GM18873 (cell line): ENCODE data around the gene TMEM121B.

ENCODE experiments used
- ATAC-seq: cut with Tn5 transposase; IDR thresholded peaks from one replicate; pipeline ENCODE4 v1.9.1; 2021; ENCODE audit warnings: mild to moderate bottlenecking, moderate library complexity, moderate number of reproducible peaks; ENCODE audit not compliant: unreplicated experiment, low FRiP score

TMEM121B gene

DNA sequence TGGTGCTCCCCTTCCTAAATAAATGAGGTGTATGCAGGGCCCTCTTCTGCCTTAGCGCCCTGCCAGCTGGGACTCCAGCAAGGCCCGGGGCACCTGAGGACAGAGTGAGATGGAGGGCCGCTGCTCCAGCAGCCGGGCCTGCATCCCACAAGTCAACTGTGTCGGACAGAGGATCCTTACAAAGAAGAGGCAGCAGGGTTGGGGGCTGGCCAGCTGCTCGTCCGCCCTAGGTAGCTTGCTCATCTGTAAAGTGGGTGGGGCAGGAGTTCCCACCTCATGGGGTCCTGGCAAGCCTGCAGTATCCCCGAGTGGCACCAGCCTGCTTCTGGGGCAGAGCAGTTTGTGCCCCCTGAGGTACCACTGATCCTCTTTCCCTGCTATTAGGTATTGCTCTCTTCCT, 7.6 kb downstream of the TMEM121B start:
- ATAC-seq, result no peak

DNA sequence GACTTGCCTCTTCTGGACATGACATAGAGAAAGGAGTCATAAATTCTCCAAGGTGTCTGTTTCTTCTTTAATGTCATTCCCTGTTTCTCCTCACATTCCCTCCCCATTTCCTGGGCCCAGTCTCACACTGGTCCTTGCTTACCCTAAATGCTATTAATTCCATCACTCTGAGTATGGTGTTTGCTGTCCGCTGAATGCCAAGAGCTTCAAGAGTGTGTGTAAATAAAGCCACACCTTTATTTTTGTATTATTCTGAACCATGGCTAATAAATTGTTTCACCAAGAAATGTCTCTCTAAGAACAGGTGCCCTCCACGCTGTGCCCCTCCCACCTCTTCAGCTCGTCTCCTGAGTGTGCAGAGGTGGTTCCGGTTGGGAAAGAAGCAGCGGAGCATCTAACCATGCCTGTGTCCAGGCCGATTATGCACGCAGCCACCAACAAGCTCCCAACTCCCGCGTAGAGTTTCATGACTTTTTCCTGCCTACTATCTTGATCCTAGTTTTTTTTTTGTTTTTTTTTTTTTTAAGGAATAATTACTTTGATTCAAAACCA, 8.6 kb downstream of the TMEM121B start:
- no peak for ATAC-seq

DNA sequence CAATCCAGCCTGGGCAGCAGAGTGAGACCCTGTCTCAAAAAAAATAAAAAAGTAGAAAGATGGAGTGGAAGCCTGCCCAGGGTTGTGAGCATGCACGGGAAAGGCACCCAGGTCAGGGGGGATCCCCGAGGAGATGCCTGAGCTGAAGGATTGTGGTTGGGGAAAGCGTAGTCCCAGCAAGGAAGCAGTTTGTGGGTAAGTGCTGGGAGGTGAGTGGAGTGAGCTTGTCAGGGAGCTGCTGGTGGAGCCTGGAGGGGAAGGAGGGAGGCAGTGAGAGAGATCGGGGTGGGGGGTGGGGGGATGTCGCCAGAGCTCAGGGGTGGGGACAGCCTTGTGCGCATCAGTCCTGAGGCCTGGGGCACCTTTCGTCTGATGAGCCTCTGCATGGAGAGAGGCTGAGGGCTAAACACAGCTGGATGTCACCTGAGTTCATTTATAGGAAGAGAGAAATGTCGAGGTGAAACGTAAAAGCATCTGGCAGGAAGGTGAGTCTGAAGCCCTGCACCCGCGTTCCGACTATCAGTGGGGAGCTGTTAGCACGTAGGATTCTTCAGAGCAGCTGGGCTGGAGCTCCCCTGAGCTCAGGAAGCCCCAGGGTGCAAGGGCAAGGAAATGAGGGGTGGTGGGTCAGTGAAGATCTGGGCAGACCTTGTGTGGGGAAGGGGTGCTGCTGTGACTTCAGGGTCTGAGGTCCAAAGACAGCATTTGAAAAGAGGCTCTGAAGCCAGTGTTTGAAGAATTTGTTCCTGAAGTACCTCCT, 10.2 kb downstream of the TMEM121B start:
- ATAC-seq, result no peak

DNA sequence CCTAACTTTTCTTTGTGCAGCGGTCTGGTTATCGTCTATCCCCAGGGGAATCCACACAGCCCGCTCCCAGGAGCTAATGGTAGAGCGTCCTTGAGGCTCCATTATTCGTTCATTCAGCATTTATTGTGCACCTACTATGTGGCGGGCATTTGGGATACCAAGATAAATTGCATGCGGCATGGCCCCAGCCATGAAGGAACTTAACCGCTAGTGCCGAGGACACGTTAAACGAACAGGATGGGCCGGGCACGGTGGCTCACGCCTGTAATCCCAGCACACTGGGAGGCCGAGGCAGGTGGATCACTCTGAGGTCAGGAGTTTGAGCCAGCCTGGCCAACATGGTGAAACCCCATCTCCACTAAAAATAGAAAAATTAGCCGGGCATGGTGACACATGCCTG, 11.2 kb downstream of the TMEM121B start:
- no peak for ATAC-seq

DNA sequence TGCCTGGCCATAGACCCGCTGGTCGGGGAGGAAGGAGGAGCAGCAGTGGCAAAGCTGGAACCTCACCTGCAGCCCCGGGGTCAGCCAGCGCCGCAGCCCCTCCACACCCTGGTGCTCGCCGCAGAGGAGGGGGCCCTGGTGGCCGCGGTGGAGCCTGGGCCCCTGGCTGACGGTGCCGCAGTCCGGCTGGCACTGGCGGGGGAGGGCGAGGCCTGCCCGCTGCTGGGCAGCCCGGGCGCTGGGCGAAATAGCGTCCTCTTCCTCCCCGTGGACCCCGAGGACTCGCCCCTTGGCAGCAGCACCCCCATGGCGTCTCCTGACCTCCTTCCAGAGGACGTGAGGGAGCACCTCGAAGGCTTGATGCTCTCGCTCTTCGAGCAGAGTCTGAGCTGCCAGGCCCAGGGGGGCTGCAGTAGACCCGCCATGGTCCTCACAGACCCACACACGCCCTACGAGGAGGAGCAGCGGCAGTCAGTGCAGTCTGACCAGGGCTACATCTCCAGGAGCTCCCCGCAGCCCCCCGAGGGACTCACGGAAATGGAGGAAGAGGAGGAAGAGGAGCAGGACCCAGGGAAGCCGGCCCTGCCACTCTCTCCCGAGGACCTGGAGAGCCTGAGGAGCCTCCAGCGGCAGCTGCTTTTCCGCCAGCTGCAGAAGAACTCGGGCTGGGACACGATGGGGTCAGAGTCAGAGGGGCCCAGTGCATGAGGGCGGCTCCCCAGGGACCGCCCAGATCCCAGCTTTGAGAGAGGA, 11.9 kb downstream of the TMEM121B start:
- ATAC-seq, result no peak

DNA sequence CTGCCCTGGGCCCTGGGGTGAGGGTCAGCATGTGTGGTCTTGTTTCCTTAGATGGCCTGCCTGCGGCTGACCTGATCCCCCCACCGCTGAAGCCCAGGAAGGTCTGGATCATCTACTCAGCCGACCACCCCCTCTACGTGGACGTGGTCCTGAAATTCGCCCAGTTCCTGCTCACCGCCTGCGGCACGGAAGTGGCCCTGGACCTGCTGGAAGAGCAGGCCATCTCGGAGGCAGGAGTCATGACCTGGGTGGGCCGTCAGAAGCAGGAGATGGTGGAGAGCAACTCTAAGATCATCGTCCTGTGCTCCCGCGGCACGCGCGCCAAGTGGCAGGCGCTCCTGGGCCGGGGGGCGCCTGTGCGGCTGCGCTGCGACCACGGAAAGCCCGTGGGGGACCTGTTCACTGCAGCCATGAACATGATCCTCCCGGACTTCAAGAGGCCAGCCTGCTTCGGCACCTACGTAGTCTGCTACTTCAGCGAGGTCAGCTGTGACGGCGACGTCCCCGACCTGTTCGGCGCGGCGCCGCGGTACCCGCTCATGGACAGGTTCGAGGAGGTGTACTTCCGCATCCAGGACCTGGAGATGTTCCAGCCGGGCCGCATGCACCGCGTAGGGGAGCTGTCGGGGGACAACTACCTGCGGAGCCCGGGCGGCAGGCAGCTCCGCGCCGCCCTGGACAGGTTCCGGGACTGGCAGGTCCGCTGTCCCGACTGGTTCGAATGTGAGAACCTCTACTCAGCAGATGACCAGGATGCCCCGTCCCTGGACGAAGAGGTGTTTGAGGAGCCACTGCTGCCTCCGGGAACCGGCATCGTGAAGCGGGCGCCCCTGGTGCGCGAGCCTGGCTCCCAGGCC, 12.7 kb downstream of the TMEM121B start:
- no peak for ATAC-seq

DNA sequence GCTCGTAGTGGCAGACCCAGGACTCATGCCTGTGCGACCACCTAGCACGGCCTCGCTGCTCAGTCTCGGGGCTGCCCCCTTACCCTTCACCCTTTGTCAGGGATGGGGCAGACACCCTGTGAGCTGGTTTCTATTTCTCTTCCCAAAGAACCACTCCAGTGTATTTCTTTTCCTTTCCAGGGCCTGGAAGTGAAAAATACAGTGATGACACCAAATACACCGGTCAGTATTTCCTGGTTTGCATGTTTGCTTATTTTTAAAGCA, 13.7 kb downstream of the TMEM121B start:
- no peak for ATAC-seq

DNA sequence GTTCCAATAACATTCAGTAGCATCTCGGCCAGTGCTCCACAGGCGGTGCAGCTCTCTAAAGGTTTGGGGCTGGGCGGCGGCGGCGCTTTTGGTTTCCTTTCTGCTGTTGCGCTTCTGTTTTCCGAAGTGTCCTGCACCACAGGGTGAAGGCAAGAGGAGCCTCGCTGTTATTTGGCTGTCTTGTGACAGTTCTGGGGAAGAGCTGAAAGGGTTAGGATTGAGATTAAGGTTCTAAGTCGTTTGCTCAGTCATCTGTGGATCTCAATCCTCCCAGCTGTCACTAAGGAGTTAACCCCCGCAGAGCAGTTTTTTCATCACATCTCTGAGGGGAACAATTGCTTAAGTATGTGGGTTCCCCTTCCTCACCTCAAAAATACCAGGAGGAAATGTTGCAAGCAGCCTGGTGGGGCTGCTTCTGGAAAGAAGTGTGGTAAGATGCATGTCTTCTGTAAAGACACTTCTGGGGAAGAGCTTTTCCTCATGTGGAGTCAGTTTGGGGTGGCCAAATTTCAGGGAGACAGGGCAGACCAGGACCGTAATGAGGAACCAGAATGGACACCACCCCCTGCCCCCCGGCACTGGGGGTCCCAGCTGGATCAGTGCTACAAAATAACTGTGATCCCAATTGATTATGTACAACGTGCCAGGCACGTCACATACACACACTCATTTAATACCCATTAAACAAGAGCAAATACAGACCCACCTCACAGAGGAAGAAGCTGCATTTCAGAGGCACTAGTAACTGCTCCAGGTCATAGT, 14.2 kb downstream of the TMEM121B start:
- no peak for ATAC-seq

DNA sequence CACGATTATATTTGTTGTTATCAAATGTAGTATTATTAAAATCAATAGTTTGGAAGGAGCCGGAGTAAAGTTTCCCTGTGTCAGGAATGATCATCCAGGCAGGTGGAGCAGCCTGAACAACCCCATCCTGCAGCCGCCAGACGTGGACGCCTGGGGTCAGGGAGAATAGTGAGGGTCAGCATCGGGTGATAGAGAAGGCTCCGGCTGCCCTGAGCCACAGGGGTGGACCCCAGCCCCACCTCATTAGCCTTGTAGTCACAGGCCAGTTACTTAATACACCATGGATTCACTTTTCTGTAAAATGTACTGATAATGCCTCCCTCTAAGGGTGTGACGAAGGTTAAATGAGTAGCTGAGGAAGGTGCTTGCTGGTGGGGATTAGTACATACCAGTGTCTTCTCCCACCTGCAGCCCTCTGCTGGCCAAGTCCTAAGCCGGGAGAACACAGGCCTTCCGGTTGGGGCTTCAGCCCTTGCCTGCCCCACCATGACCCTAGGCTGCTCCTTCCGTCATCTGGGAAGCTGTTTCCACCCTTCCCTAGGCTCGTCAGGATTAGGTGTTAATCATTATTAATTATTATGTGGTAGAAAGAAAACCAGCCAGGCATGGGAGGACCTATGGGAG, 14.9 kb downstream of the TMEM121B start:
- no peak for ATAC-seq

DNA sequence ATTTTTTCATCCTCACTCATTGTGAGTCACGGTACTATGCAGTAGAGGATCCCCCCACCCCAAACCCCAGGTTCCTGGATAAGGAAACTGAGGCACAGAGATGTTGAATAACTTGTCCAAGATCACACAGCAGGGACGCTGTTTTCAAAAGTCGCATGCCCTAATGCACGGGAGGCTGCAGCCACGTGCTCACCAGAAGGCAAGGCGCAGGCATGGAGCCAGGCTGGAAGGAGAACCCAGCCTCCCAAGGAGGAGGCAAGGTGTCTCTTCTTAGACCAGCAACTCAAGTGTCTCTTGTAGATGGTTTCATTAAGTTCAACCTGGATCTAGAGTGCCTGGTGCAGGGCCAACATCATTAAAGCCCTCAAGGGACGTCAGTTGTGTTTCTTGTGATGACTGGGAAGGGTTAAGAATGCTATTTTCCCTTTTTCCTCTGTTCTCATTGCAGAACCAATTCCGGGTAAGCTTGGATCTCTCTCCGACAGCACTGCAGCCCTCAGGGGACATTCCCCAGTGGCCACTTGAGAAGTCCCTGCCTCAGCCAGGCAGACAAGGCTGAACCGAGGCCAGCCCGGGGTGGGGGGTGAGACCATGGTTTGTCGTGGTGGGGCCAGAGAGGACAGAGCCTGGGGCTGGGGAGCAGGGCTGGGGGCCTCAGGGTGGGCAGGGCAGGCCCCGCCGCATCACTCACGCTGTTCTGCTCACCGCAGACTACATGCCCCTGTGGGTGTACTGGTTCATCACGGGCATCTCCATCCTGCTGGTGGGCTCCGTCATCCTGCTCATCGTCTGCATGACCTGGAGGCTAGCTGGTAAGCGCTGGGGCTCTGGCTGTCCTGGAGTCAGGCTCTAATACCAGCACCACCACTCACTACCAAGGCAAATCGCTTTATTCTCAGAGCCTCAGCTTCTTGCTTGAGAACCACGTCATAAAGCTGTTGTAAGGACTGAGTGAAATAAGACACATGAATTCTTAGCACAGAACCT, 15.7 kb downstream of the TMEM121B start:
- ATAC-seq, result no peak

DNA sequence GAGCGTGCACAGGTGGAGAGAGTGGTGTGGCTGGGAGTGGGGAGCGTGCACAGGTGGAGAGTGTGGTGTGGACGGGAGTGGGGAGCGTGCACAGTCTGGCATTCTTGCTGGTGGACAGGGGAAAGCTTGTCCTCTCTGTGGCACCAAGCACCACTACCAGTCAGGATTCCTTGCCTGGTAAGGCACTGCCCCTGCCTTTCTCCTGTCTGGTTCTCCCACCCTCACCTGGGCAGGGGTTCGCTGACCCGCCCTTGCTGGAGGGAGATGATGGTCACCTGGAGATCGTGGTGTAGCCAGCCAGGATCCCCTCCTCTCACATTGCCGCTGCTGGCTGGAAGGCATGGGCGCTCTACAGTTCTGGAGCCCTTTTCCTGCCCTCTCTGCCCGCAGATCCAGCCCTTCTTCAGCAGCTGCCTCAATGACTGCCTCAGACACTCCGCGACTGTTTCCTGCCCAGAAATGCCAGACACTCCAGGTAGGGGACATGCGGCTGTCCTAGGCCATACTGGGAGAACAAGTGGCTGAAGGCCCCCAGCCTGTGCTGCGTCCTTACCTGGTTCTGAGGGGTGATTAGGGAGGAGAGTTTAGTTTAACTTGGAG, 16.7 kb downstream of the TMEM121B start:
- no peak for ATAC-seq

DNA sequence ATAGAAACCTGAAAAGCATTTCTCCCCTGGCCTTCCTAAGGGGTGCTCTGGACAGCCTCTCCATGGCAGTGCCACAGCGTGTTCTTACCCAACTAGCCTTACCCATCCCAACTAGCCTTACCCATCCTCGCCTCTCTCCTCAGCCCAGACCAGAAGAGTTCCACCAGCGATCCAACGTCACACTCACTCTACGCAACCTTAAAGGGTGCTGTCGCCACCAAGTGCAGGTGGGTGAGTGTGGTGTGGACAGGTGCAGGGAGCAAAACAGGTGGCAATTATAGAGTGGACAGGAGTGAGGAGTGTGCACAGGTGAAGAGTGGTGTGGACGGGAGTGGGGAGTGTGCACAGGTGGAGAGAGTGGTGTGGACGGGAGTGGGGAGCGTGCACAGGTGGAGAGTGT, 17.8 kb downstream of the TMEM121B start:
- no peak for ATAC-seq

DNA sequence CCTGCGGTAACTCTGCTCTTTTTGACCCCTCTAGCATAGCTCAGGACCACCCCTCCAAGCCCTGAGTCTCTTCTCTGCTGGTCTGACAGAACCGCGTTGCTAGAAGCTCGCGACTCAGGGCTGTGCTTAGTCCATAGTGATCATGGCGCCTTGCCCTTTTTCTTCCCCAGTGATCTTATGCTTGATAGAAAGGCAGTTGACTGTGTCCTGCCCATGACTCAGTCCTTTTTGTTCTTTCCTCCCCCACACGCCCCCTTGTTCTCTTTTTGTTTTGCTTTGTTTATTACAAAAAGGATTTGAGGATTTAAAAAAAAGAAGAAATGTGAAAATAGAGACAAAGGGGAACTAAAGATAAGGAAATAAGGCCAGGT, 18.9 kb downstream of the TMEM121B start:
- ATAC-seq, result no peak

DNA sequence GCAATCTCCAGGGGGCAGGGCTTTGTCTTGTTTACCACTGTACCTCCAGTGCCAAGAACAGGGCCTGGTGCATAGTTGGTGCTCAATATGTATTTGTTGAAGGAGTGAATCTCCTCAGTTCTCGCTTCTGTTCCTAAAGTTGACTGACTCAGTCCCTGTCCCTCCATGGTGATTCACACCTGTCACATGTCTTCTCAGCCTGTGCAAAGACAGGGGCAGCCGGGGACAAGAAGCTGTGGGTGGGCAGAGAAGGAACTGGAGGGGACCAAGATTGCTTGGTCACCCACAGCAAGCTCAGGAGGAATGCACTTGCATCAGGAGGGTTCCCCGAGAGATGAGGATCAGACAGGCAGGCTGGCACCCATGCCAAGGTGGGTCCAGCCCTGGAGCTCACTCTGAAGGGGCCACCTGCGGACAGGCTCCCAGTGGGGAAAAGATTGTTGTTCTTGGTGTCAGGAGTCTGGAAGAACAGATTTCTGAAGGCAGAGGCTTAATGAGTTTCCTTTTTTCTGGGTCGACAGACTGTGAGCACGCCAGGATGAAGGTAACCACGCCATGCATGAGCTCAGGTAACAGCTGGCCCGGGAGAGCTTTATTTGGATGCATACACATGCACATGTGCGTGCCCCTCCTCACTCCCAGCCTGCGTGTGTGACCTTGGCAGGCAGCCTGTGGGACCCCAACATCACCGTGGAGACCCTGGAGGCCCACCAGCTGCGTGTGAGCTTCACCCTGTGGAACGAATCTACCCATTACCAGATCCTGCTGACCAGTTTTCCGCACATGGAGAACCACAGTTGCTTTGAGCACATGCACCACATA, 19.5 kb downstream of the TMEM121B start:
- no peak for ATAC-seq

DNA sequence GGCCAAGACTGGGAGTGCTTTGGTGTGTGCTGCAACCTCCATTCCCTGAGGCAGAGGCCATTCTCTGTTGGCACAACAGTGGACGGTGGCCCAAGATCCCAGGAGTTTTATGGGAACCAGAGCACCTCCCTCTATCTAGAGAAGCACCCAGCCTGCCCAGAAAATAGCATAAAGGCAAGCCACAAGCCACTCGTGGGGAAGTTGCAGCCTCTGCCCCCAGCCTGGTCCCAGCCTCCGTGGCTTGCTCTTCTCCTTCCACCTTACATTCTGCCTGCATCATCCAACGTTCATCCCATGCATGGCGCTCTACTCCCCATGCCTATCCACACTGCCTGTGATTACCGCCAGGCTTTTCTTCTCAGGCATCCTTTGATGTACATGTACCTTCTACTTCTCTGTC, 20.5 kb downstream of the TMEM121B start:
- no peak for ATAC-seq

DNA sequence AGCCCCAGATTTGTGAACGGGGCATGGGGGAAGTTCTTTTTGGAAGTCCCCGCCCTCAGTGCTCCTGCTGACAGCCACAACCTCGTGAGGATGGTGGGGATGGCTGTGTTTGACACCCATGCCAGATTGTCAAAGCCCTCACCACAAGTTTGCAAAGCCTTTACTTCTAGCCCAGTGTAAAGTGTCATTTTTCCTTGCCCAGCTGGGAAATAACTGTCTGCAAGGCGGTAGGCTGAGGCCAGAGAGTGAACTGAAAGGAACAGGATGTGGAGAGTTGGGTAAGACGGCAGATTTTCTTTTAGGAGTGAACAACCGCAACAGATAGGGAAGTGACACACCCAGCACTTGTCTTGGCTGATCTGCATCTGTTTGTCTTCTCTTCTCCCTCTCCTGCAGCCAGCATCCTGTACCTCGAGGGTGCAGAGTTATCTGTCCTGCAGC, 22.8 kb downstream of the TMEM121B start:
- ATAC-seq, result no peak

DNA sequence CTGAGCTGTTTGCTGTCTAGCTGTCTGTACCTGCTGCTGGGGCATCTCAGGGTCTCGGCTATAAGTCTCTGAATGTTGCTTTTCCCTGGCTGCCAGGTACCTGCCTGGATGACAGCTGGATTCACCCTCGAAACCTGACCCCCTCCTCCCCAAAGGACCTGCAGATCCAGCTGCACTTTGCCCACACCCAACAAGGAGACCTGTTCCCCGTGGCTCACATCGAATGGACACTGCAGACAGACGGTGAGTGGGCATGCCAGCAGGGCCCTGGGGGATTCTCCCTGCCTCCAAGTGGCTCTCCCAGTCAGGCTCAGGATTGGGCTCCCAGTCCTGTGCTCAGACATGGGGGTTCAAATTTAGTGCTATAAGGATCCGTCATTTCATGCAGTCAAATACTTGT, 23.5 kb downstream of the TMEM121B start:
- no peak for ATAC-seq

DNA sequence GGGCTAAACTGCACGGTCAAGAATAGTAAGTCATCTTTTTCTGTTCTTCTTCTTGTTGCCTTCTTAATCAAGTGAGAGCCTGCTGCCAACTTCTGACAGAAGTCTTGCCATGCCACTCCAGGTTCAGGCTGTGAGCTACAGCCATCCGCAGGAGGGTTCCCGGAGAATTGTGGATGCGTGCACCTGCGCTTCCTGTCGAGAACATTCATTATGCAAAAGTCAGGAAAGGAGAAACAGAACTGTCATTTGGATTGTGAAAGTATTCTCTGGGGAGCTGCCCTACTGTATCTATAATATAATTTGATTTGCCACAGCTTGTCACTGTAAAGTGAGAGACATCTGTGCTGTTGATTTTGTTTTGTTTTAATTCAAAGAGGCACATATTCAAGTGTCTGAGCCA, 24.1 kb downstream of the TMEM121B start:
- ATAC-seq, result no peak
